ENCODE data around the gene CEMIP. TPM values are rescaled to one million over a fixed set of nuclear protein-coding genes. Genes with fewer than 3 reads are reported as not detected.

The CEMIP gene
- total RNA-seq, 2 experiments from 2014 or later, result not detected

DNA sequence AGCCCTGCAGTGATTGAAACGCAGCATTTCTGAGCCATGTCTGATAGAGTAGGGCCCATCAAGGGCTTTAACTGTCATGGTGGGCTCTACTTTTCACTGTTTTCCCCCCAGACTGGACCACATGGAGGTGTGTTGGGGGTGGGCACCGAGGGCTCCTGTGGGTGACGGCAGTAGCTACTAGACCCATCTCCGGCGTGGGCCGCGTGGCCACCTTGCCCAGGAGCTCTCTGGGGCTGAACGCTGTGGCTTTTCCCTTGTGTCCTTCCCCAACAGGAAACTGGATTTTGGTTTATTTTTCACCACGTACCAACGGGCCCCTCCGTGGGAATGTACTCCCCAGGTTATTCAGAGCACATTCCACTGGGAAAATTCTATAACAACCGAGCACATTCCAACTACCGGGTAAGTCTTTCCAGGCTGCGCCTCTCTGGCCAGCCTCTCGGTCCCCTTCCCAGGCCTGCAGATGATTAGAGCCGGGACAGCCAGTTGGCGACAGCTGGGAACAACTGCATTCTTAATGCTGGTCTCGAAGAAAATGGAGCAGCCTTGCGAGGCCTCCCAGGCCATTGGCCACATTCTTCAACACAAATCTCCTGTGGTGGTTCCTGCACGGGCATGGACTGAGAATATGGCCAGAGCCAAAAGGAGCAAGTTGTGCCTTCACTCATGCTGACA lies 142.7 kb downstream of the CEMIP start:
- Histone ChIP-seq H3K4me1 (ENCODE audit: insufficient read depth, low read length) (peaks cover 15% of the 10 kb centered on the region), H3K4me3 (ENCODE audit: low read length) (no peak overlapping the region), H3K9me3 (ENCODE audit: control insufficient read depth in 1 of 2, insufficient read depth in 1 of 2, low read length in 2 of 2) (no peaks in the 10 kb centered on the region), H3K36me3 (ENCODE audit: insufficient read depth, low read length) (no peaks in the 10 kb centered on the region), H3K27me3 (ENCODE audit: control insufficient read depth in 1 of 2, insufficient read depth in 2 of 2, low read length in 2 of 2) (no peaks in the 10 kb centered on the region), H3K27ac (ENCODE audit: low read depth in 1 of 2, low read length in 2 of 2) (no peak overlapping the region)
- no peak overlapping the region for H3K27ac Mint-ChIP-seq
- H3K4me1 Mint-ChIP-seq (ENCODE audit: low read depth), result peaks cover 11% of the 10 kb centered on the region
- peaks cover 10% of the 10 kb centered on the region for H3K36me3 Mint-ChIP-seq (ENCODE audit: low read depth)
- CTCF ChIA-PET, result no interaction called here
- intact Hi-C loops (cut with DNase I, micrococcal nuclease), result no loop called here
- TF ChIP-seq, protein P1, sequence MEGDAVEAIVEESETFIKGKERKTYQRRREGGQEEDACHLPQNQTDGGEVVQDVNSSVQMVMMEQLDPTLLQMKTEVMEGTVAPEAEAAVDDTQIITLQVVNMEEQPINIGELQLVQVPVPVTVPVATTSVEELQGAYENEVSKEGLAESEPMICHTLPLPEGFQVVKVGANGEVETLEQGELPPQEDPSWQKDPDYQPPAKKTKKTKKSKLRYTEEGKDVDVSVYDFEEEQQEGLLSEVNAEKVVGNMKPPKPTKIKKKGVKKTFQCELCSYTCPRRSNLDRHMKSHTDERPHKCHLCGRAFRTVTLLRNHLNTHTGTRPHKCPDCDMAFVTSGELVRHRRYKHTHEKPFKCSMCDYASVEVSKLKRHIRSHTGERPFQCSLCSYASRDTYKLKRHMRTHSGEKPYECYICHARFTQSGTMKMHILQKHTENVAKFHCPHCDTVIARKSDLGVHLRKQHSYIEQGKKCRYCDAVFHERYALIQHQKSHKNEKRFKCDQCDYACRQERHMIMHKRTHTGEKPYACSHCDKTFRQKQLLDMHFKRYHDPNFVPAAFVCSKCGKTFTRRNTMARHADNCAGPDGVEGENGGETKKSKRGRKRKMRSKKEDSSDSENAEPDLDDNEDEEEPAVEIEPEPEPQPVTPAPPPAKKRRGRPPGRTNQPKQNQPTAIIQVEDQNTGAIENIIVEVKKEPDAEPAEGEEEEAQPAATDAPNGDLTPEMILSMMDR (IDR thresholded peaks at IDR 0.05), result no peak
- H3K9me3 Mint-ChIP-seq, result no peaks in the 10 kb centered on the region
- ATAC-seq (ENCODE audit: poor library complexity) (no peak), DNase-seq (no peak)
- no peaks in the 10 kb centered on the region for H3K27me3 Mint-ChIP-seq
- no peak overlapping the region for H3K4me3 Mint-ChIP-seq
- POLR2A ChIA-PET, result no interaction called here

GRCh38 chr15:80923668-80924067 lies 144.5 kb downstream of the CEMIP start:
- intact Hi-C loops (cut with DNase I, micrococcal nuclease), result no loop called here
- DNase-seq (no peak), ATAC-seq (ENCODE audit: poor library complexity) (no peak)
- H3K36me3 ChIP-seq (ENCODE audit: insufficient read depth, low read length), result no peaks in the 10 kb centered on the region
- H3K9me3 ChIP-seq (ENCODE audit: control insufficient read depth in 1 of 2, insufficient read depth in 1 of 2, low read length in 2 of 2), result no peaks in the 10 kb centered on the region
- Mint-ChIP-seq H3K4me3 (no peak overlapping the region), H3K9me3 (no peaks in the 10 kb centered on the region), H3K27ac (no peak overlapping the region), H3K27me3 (no peaks in the 10 kb centered on the region), H3K36me3 (ENCODE audit: low read depth) (peaks cover 10% of the 10 kb centered on the region), H3K4me1 (ENCODE audit: low read depth) (peaks cover 11% of the 10 kb centered on the region)
- H3K27ac ChIP-seq (ENCODE audit: low read depth in 1 of 2, low read length in 2 of 2), result no peak overlapping the region
- CTCF ChIA-PET, result no interaction called here
- H3K4me3 ChIP-seq (ENCODE audit: low read length), result no peak overlapping the region
- peaks cover 15% of the 10 kb centered on the region for H3K4me1 ChIP-seq (ENCODE audit: insufficient read depth, low read length)
- POLR2A ChIA-PET, result no interaction called here
- no peaks in the 10 kb centered on the region for H3K27me3 ChIP-seq (ENCODE audit: control insufficient read depth in 1 of 2, insufficient read depth in 2 of 2, low read length in 2 of 2)
- TF ChIP-seq, protein P1 (IDR thresholded peaks at IDR 0.05), result no peak

- TF ChIP-seq, protein P1 (IDR thresholded peaks at IDR 0.05), result no peak
- no peak overlapping the region for H3K4me3 ChIP-seq (ENCODE audit: low read length)
- intact Hi-C loops (cut with DNase I, micrococcal nuclease), result no loop called here
- Mint-ChIP-seq H3K9me3 (no peaks in the 10 kb centered on the region), H3K4me1 (ENCODE audit: low read depth) (peaks cover 11% of the 10 kb centered on the region), H3K27me3 (no peaks in the 10 kb centered on the region), H3K27ac (no peak overlapping the region), H3K36me3 (ENCODE audit: low read depth) (peaks cover 10% of the 10 kb centered on the region), H3K4me3 (no peak overlapping the region)
- CTCF ChIA-PET, result no interaction called here
- H3K9me3 ChIP-seq (ENCODE audit: control insufficient read depth in 1 of 2, insufficient read depth in 1 of 2, low read length in 2 of 2), result no peaks in the 10 kb centered on the region
- DNase-seq (no peak), ATAC-seq (ENCODE audit: poor library complexity) (no peak)
- no peaks in the 10 kb centered on the region for H3K27me3 ChIP-seq (ENCODE audit: control insufficient read depth in 1 of 2, insufficient read depth in 2 of 2, low read length in 2 of 2)
- H3K27ac ChIP-seq (ENCODE audit: low read depth in 1 of 2, low read length in 2 of 2), result no peak overlapping the region
- H3K36me3 ChIP-seq (ENCODE audit: insufficient read depth, low read length), result no peaks in the 10 kb centered on the region
- POLR2A ChIA-PET, result no interaction called here
- peaks cover 15% of the 10 kb centered on the region for H3K4me1 ChIP-seq (ENCODE audit: insufficient read depth, low read length)
Measured at GRCh38 chr15:80924278-80924677, 145.1 kb downstream of the CEMIP start.
